ENCODE measurements around the gene NPRL2.

NPRL2 gene

GRCh38 chr3:50351323-50351697 is 735 bp upstream of the NPRL2 start:
- Histone ChIP-seq H3K4me1 (ENCODE audit: control insufficient read depth, insufficient read depth, low read length) (peaks cover 3% of the 10 kb centered on the region), H3K27ac (ENCODE audit: insufficient read depth, low read depth, low read length, poor library complexity, severe bottlenecking) (no peak overlapping the region), H3K36me3 (ENCODE audit: control insufficient read depth, insufficient read depth, low read length) (peaks cover 11% of the 10 kb centered on the region), H3K9me3 (ENCODE audit: control insufficient read depth, low read length) (no peaks in the 10 kb centered on the region), H3K27me3 (ENCODE audit: control insufficient read depth, insufficient read depth, low read length, poor library complexity, severe bottlenecking) (peaks cover 5% of the 10 kb centered on the region), H3K4me3 (ENCODE audit: insufficient read depth, low read depth, low read length) (peak overlapping the region; percentile 67)
- 83 to 86% methylated on average over 11 of the region's 11 CpGs for WGBS, 2 experiments

- peaks cover 3% of the 10 kb centered on the region for H3K4me1 ChIP-seq (ENCODE audit: control insufficient read depth, insufficient read depth, low read length)
- no peaks in the 10 kb centered on the region for H3K9me3 ChIP-seq (ENCODE audit: control insufficient read depth, low read length)
- no peak overlapping the region for H3K27ac ChIP-seq (ENCODE audit: insufficient read depth, low read depth, low read length, poor library complexity, severe bottlenecking)
- peaks cover 17% of the 10 kb centered on the region for H3K27me3 ChIP-seq (ENCODE audit: control insufficient read depth, insufficient read depth, low read length, poor library complexity, severe bottlenecking)
- peak overlapping the region; percentile 67 for H3K4me3 ChIP-seq (ENCODE audit: insufficient read depth, low read depth, low read length)
- WGBS, 2 experiments, result 47% methylated on average over 7 of the region's 7 CpGs
- peaks cover 5% of the 10 kb centered on the region for H3K36me3 ChIP-seq (ENCODE audit: control insufficient read depth, insufficient read depth, low read length)
Observed at GRCh38 chr3:50350213-50350526, 405 bp downstream of the NPRL2 start.

DNA sequence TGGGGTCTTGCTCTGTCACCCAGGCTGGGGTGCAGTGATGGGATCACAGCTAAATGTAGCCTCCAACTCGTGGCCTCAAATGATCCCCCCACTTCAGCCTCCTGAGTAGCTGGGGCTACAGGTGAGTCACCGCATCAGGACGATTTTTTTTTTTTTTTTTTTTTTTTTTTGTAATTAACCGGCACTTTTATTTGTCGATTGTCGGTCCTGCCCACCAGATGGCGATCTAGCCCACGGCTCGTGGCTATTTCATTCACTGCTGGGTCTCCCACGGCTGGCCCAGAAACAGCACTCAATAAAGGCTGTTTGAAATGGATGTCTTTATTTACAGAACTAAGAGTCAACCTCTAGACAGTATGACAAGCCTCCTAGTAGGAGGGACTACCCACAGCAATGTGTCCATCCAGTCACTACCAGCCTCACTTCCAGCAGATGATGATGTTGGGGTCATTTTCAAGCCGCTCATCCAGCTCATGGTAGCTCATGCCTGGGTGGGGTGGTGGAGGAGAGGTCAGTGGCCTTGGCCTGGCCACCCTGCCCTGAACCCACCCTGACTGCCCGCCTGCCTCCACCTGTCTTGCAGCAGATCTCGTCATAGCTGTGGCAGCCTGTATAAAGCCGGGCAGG is 3.3 kb downstream of the NPRL2 start:
- 37 to 40% methylated on average over 14 of the region's 14 CpGs for WGBS, 2 experiments
- Histone ChIP-seq H3K4me1 (ENCODE audit: control insufficient read depth, insufficient read depth, low read length) (peaks cover 3% of the 10 kb centered on the region), H3K36me3 (ENCODE audit: control insufficient read depth, insufficient read depth, low read length) (peaks cover 5% of the 10 kb centered on the region), H3K9me3 (ENCODE audit: control insufficient read depth, low read length) (no peaks in the 10 kb centered on the region), H3K27ac (ENCODE audit: insufficient read depth, low read depth, low read length, poor library complexity, severe bottlenecking) (no peak overlapping the region), H3K27me3 (ENCODE audit: control insufficient read depth, insufficient read depth, low read length, poor library complexity, severe bottlenecking) (peaks cover 44% of the 10 kb centered on the region), H3K4me3 (ENCODE audit: insufficient read depth, low read depth, low read length) (no peak overlapping the region)

DNA sequence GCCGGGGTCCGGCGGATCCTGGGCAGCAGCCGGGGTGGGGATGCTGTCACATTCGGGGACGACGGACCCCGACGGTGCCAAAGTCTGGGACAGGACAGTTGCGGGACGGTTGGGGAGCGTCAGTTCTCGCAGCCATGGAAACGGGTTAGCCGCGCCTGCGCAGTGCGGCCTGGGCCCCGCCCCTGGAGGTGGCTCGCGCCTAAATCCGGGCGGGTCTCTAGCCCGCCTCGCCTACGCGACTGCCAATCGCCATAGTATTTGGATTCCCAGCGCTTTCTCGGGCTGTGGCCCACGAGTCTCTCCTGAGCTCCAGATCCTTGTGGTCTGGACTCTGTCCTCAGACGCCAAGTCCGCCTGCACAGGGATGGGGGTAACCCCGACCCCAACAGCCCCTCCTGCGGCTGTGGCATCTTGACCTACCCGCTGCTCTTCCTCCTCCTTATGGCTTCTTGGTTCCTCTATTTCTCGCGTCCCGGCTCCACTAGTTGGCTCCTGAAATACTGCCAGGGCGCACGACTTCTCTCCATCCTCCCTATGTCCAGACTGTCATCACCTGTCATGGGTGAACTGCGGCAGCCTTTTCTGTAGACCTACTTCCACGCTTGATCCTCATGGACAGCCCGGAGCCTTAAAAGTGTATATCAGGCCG is 4.9 kb downstream of the NPRL2 start, which contains the start of gene ZMYND10:
Gene ZMYND10, minus strand, starts transcription at position 147 of the 649 bp plus-strand sequence. CDS start 153 bp downstream, outside the sequence.
- Histone ChIP-seq H3K9me3 (ENCODE audit: control insufficient read depth, low read length) (no peaks in the 10 kb centered on the region), H3K4me1 (ENCODE audit: control insufficient read depth, insufficient read depth, low read length) (peaks cover 3% of the 10 kb centered on the region), H3K4me3 (ENCODE audit: insufficient read depth, low read depth, low read length) (peak within 1 kb of the TSS; percentile 37), H3K27ac (ENCODE audit: insufficient read depth, low read depth, low read length, poor library complexity, severe bottlenecking) (no peak within 1 kb of the TSS), H3K36me3 (ENCODE audit: control insufficient read depth, insufficient read depth, low read length) (peaks cover 5% of the 10 kb centered on the region), H3K27me3 (ENCODE audit: control insufficient read depth, insufficient read depth, low read length, poor library complexity, severe bottlenecking) (peaks cover 60% of the 10 kb centered on the region)
- 13 to 14% methylated on average over 45 of the region's 45 CpGs for WGBS, 2 experiments

DNA sequence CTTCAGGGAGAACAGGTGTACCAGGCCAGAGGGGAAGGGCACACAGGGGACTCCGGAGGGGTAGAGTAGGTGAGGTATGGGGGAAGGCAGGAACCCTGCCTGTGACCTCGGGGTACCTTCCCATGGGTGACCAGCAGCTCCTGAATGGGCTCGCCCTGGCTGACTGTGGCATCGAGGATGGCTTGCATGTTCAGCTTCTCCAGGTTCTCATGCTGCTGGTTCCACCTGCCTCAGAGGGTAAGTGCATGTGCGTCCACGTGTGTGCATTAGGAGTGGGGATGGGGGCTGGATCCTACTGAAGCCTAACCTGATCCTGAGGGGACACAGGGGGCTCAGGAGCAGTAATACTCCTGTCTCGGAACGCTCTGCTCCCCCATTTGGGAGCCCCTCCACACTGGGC is 5.6 kb downstream of the NPRL2 start:
- peaks cover 2% of the 10 kb centered on the region for H3K4me1 ChIP-seq (ENCODE audit: control insufficient read depth, insufficient read depth, low read length)
- WGBS, 2 experiments, result 64 to 69% methylated on average over 8 of the region's 8 CpGs
- no peaks in the 10 kb centered on the region for H3K9me3 ChIP-seq (ENCODE audit: control insufficient read depth, low read length)
- peaks cover 67% of the 10 kb centered on the region for H3K27me3 ChIP-seq (ENCODE audit: control insufficient read depth, insufficient read depth, low read length, poor library complexity, severe bottlenecking)
- peaks cover 5% of the 10 kb centered on the region for H3K36me3 ChIP-seq (ENCODE audit: control insufficient read depth, insufficient read depth, low read length)
- H3K27ac ChIP-seq (ENCODE audit: insufficient read depth, low read depth, low read length, poor library complexity, severe bottlenecking), result no peak overlapping the region
- peak overlapping the region; percentile 37 for H3K4me3 ChIP-seq (ENCODE audit: insufficient read depth, low read depth, low read length)

- H3K27ac ChIP-seq (ENCODE audit: insufficient read depth, low read depth, low read length, poor library complexity, severe bottlenecking), result no peak overlapping the region
- H3K9me3 ChIP-seq (ENCODE audit: control insufficient read depth, low read length), result no peaks in the 10 kb centered on the region
- no peaks in the 10 kb centered on the region for H3K36me3 ChIP-seq (ENCODE audit: control insufficient read depth, insufficient read depth, low read length)
- H3K4me3 ChIP-seq (ENCODE audit: insufficient read depth, low read depth, low read length), result no peak overlapping the region
- H3K4me1 ChIP-seq (ENCODE audit: control insufficient read depth, insufficient read depth, low read length), result peaks cover 2% of the 10 kb centered on the region
- peaks cover 87% of the 10 kb centered on the region for H3K27me3 ChIP-seq (ENCODE audit: control insufficient read depth, insufficient read depth, low read length, poor library complexity, severe bottlenecking)
- 69 to 72% methylated on average over 13 of the region's 13 CpGs for WGBS, 2 experiments
Observed at GRCh38 chr3:50342813-50343633, 7.6 kb downstream of the NPRL2 start.

DNA sequence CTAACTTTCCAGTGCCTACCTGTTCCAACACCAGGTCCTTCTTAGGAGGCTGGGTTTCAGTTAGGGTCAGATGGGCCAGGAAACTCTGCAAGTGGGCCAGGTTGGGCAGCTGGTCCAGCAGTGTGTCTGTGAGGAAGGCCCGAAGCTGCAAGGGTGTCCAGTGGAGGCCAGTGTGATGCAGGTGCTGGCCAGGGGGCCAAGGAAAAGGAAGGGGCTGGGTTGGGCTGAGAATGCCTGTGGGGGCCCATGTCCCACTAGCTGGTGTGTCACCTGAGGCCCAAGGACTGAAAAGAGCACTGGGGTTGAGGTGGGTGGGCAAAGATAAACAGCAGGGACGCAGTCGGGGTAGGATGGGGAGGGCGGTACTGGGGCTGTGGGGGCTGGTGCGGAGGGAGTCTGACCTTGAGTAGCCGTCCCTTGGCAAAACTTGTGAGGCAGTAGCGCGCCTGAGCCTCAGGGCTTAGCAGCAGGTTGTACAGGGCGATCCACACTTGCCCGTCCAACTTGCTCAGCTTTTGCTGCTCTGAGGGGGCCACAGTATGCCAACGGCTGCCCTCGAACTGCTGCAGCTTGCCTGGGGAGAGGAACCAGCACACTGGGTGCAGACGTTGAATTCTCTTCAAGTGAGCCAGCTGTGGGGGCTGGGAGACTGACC is 8.5 kb downstream of the NPRL2 start:
- 91 to 94% methylated on average over 13 of the region's 13 CpGs for WGBS, 2 experiments
- H3K27ac ChIP-seq (ENCODE audit: insufficient read depth, low read depth, low read length, poor library complexity, severe bottlenecking), result no peak overlapping the region
- peaks cover 6% of the 10 kb centered on the region for H3K4me1 ChIP-seq (ENCODE audit: control insufficient read depth, insufficient read depth, low read length)
- no peaks in the 10 kb centered on the region for H3K9me3 ChIP-seq (ENCODE audit: control insufficient read depth, low read length)
- peaks cover 91% of the 10 kb centered on the region for H3K27me3 ChIP-seq (ENCODE audit: control insufficient read depth, insufficient read depth, low read length, poor library complexity, severe bottlenecking)
- no peak overlapping the region for H3K4me3 ChIP-seq (ENCODE audit: insufficient read depth, low read depth, low read length)
- no peaks in the 10 kb centered on the region for H3K36me3 ChIP-seq (ENCODE audit: control insufficient read depth, insufficient read depth, low read length)

- Histone ChIP-seq H3K36me3 (ENCODE audit: control insufficient read depth, insufficient read depth, low read length) (no peaks in the 10 kb centered on the region), H3K4me3 (ENCODE audit: insufficient read depth, low read depth, low read length) (no peak overlapping the region), H3K4me1 (ENCODE audit: control insufficient read depth, insufficient read depth, low read length) (peaks cover 6% of the 10 kb centered on the region), H3K9me3 (ENCODE audit: control insufficient read depth, low read length) (no peaks in the 10 kb centered on the region), H3K27me3 (ENCODE audit: control insufficient read depth, insufficient read depth, low read length, poor library complexity, severe bottlenecking) (peaks cover 88% of the 10 kb centered on the region), H3K27ac (ENCODE audit: insufficient read depth, low read depth, low read length, poor library complexity, severe bottlenecking) (no peak overlapping the region)
- WGBS, 2 experiments, result 90 to 92% methylated on average over 9 of the region's 9 CpGs
Observed at GRCh38 chr3:50341537-50341936, 9.0 kb downstream of the NPRL2 start.

GRCh38 chr3:50340448-50341329 is 9.9 kb downstream of the NPRL2 start, which contains the start of gene RASSF1:
Gene RASSF1, minus strand, starts transcription at chr3:50340836. Its CDS starts 31 bp downstream, at chr3:50340805.
- H3K36me3 ChIP-seq (ENCODE audit: control insufficient read depth, insufficient read depth, low read length), result no peaks in the 10 kb centered on the region
- H3K4me1 ChIP-seq (ENCODE audit: control insufficient read depth, insufficient read depth, low read length), result peaks cover 13% of the 10 kb centered on the region
- 15% methylated on average over 85 of the region's 85 CpGs for WGBS, 2 experiments
- H3K27ac ChIP-seq (ENCODE audit: insufficient read depth, low read depth, low read length, poor library complexity, severe bottlenecking), result no peak within 1 kb of the TSS
- H3K9me3 ChIP-seq (ENCODE audit: control insufficient read depth, low read length), result no peaks in the 10 kb centered on the region
- H3K4me3 ChIP-seq (ENCODE audit: insufficient read depth, low read depth, low read length), result peak within 1 kb of the TSS; percentile 13
- peaks cover 80% of the 10 kb centered on the region for H3K27me3 ChIP-seq (ENCODE audit: control insufficient read depth, insufficient read depth, low read length, poor library complexity, severe bottlenecking)

Measured in ectodermal cell (in vitro differentiated cells).